SU-DHL-6 (cell line): ENCODE data around the gene ABHD1.

Source experiments
- EZH2phosphoT487 ChIP-seq: fragments of 200-600 bp; sonication (generic), shearing (Covaris generic); conservative IDR thresholded peaks from 2 replicates; pipeline ENCODE4 v1.6.1; 2018; ENCODE audit warnings: mild to moderate bottlenecking, antibody characterized with exemption, low read length, moderate library complexity, mixed read lengths
- TF ChIP-seq, protein P1 (sequence below): fragments of 200-600 bp; sonication (generic); IDR thresholded peaks from one replicate; pipeline ENCODE4 v1.5.1; 2017; ENCODE audit warnings: antibody characterized with exemption, mild to moderate bottlenecking, low read length, moderate library complexity; ENCODE audit not compliant: insufficient read depth, poor library complexity, severe bottlenecking

DNA sequence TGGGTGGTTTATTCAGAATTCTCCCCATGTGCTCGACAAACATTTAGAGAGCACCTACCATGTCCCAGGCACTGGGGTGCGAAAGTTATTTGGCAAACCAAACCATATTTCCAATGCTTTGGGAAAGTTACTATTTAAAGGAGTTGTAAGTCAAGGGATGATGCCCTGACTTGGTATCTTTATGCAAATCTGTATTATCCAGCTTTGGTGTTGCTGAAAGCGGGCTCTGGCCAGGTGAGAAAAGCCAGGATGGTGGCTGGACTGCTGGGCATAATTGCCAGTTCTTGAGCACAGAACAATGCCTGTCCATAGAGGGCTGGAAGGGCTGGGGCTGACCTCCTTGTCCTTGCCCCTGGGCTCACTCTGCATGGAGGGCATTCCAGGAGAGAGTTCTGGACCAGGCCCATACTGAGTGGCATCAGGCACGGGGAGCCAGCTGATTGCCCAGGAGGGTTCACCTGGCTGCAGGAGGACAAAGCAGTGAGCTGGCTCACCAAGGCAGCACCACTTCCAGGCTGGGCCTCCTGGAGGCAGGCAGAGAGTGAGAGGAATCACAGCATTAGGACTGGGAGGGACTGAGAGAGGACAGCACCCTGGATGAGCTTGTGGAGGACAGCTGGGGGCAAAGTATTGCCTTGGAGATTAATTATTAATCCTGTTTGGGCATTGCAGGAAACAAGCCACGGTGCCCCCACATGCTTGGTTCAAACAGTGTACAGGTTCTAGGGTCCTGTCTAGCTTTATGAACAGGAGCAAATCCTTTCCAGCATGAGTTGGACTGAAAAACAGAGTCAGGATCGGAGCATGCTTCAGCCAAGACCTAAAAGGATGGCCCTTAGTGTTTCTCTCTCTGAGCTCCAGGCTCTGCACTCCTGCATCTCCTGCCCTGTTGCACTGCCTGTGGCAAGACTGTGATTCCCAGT lies 29.9 kb upstream of the ABHD1 start:
- TF ChIP-seq, protein P1, sequence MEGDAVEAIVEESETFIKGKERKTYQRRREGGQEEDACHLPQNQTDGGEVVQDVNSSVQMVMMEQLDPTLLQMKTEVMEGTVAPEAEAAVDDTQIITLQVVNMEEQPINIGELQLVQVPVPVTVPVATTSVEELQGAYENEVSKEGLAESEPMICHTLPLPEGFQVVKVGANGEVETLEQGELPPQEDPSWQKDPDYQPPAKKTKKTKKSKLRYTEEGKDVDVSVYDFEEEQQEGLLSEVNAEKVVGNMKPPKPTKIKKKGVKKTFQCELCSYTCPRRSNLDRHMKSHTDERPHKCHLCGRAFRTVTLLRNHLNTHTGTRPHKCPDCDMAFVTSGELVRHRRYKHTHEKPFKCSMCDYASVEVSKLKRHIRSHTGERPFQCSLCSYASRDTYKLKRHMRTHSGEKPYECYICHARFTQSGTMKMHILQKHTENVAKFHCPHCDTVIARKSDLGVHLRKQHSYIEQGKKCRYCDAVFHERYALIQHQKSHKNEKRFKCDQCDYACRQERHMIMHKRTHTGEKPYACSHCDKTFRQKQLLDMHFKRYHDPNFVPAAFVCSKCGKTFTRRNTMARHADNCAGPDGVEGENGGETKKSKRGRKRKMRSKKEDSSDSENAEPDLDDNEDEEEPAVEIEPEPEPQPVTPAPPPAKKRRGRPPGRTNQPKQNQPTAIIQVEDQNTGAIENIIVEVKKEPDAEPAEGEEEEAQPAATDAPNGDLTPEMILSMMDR: no peak
- TF ChIP-seq EZH2phosphoT487: no peak
